ENCODE measurements around the gene SCARF2. TPM values are rescaled to one million over a fixed set of nuclear protein-coding genes. Genes with fewer than 3 reads are reported as not detected.
A peak's percentile ranks its signal among the peaks of the same experiment; 100 is the strongest.
"Not testable (repeated sequence)": the region's sequence is repeated elsewhere in the genome, so short reads cannot be mapped to it uniquely, and the experiment has no call there.

The SCARF2 gene
- total RNA-seq, 3 donors from 2014 or later: 1.2 to 8.7 (median 3.0) TPM

GRCh38 chr22:20421507-20421874 lies 16.1 kb downstream of the SCARF2 start:
- intact Hi-C loops (cut with DNase I, micrococcal nuclease): loop anchor here in 1 of 2 donors (5.0 kb wide), 1 partner anchor 36 kb away; no protein-coding TSS in a partner anchor
- no peak overlapping the region for H3K4me3 ChIP-seq

GRCh38 chr22:20420157-20420842 lies 17.3 kb downstream of the SCARF2 start:
- peaks cover 9% of the 10 kb centered on the region for H3K4me1 ChIP-seq (ENCODE audit: low read depth)
- ATAC-seq (no peak), DNase-seq (no peak)
- H3K4me3 ChIP-seq: no peak overlapping the region
- intact Hi-C loops (cut with DNase I, micrococcal nuclease): loop anchor here in 1 of 2 donors (5.0 kb wide), 1 partner anchor 37 kb away; no protein-coding TSS in a partner anchor
- no peaks in the 10 kb centered on the region for H3K36me3 ChIP-seq (ENCODE audit: low read depth)
- no peaks in the 10 kb centered on the region for H3K9me3 ChIP-seq
- TF ChIP-seq, protein P1, sequence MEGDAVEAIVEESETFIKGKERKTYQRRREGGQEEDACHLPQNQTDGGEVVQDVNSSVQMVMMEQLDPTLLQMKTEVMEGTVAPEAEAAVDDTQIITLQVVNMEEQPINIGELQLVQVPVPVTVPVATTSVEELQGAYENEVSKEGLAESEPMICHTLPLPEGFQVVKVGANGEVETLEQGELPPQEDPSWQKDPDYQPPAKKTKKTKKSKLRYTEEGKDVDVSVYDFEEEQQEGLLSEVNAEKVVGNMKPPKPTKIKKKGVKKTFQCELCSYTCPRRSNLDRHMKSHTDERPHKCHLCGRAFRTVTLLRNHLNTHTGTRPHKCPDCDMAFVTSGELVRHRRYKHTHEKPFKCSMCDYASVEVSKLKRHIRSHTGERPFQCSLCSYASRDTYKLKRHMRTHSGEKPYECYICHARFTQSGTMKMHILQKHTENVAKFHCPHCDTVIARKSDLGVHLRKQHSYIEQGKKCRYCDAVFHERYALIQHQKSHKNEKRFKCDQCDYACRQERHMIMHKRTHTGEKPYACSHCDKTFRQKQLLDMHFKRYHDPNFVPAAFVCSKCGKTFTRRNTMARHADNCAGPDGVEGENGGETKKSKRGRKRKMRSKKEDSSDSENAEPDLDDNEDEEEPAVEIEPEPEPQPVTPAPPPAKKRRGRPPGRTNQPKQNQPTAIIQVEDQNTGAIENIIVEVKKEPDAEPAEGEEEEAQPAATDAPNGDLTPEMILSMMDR (IDR thresholded peaks at IDR 0.05): no peak

More at GRCh38 chr22:20421507-20421874, 16.1 kb downstream of the SCARF2 start:
- TF ChIP-seq, protein P1 (IDR thresholded peaks at IDR 0.05): no peak
- Histone ChIP-seq H3K36me3 (ENCODE audit: low read depth) (no peaks in the 10 kb centered on the region), H3K9me3 (no peaks in the 10 kb centered on the region), H3K4me1 (ENCODE audit: low read depth) (peaks cover 9% of the 10 kb centered on the region)
- ATAC-seq (no peak), DNase-seq (no peak)

DNA sequence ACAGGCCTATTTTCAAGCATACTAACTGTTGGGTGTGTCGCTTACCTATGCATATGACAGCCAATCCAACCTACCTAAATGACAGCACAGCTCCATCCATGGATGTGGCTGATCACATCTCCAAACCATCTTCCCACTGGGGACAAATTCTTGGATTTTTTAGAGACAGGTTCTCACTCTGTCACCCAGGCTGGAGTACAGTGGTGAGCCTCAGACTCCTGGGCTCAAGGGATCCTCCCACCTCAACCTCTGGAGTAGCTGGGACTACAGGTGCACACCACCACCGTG lies 18.0 kb downstream of the SCARF2 start:
- ATAC-seq (no peak), DNase-seq (no peak)
- Histone ChIP-seq H3K36me3 (ENCODE audit: low read depth) (no peaks in the 10 kb centered on the region), H3K4me1 (ENCODE audit: low read depth) (peaks cover 9% of the 10 kb centered on the region), H3K4me3 (no peak overlapping the region), H3K9me3 (no peaks in the 10 kb centered on the region)
- intact Hi-C loops (cut with DNase I, micrococcal nuclease): loop anchor here in 1 of 2 donors (5.0 kb wide), 1 partner anchor 38 kb away; no protein-coding TSS in a partner anchor
- TF ChIP-seq, protein P1 (IDR thresholded peaks at IDR 0.05): no peak

- no peak overlapping the region for H3K4me3 ChIP-seq
- ATAC-seq: peak; percentile 91
- peaks cover 6% of the 10 kb centered on the region for H3K4me1 ChIP-seq (ENCODE audit: low read depth)
- intact Hi-C loops (cut with DNase I, micrococcal nuclease): loop anchor here in 1 of 2 donors (5.0 kb wide), 1 partner anchor 39 kb away; no protein-coding TSS in a partner anchor
- no peaks in the 10 kb centered on the region for H3K9me3 ChIP-seq
- TF ChIP-seq, protein P1 (IDR thresholded peaks at IDR 0.05): peak; percentile 80
- peak; percentile 63 to 80 (median 79) for DNase-seq
- no peaks in the 10 kb centered on the region for H3K36me3 ChIP-seq (ENCODE audit: low read depth)
These were observed 19.3 kb downstream of the SCARF2 start for GRCh38 chr22:20418211-20418788.

GRCh38 chr22:20415699-20416098 lies 21.9 kb downstream of the SCARF2 start:
- not testable (repeated sequence) for ATAC-seq; H3K4me3 ChIP-seq; H3K36me3 ChIP-seq (ENCODE audit: low read depth); DNase-seq; H3K9me3 ChIP-seq; H3K4me1 ChIP-seq (ENCODE audit: low read depth)
- intact Hi-C loops (cut with DNase I, micrococcal nuclease): loop anchor here in 1 of 2 donors (5.0 kb wide), 1 partner anchor 42 kb away; no protein-coding TSS in a partner anchor

- H3K4me1 ChIP-seq (ENCODE audit: low read depth); H3K36me3 ChIP-seq (ENCODE audit: low read depth); DNase-seq; H3K4me3 ChIP-seq; H3K9me3 ChIP-seq; ATAC-seq: not testable (repeated sequence)
- intact Hi-C loops (cut with DNase I, micrococcal nuclease): loop anchor here in 1 of 2 donors (5.0 kb wide), 1 partner anchor 42 kb away; no protein-coding TSS in a partner anchor
These were observed 22.4 kb downstream of the SCARF2 start for GRCh38 chr22:20415241-20415640.

All from mucosa of descending colon (tissue), 3 donors.